ENCODE data around the gene TMEM120B.

Gene TMEM120B

DNA sequence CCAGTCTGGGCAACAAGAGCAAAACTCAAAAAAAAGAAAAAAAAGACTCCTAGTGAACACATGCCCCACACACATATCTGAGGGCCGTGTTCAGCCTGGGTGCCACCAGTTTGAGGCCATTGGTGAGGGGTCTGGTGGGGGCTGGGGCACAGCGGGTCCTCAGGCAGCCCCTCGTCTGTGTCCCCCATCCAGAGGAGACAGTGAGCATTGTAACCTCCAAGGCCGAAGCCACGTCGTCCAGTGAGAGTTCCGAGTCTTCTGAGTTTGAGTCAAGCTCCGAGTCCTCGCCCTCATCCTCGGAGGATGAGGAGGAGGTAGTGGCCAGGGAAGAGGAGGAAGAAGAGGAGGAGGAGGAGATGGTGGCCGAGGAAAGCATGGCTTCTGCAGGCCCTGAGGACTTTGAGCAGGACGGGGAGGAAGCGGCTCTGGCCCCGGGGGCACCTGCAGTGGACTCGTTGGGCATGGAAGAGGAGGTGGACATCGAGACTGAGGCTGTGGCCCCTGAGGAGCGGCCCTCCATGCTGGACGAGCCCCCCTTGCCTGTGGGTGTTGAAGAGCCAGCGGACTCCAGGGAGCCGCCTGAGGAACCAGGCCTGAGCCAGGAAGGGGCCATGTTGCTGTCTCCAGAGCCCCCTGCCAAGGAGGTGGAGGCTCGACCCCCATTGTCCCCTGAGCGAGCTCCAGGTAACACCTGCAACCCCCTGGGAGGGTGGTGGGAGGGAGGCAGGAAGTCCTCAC lies 106.8 kb downstream of the TMEM120B start:
- no peak for DNase-seq (ENCODE audit: low read depth)

DNA sequence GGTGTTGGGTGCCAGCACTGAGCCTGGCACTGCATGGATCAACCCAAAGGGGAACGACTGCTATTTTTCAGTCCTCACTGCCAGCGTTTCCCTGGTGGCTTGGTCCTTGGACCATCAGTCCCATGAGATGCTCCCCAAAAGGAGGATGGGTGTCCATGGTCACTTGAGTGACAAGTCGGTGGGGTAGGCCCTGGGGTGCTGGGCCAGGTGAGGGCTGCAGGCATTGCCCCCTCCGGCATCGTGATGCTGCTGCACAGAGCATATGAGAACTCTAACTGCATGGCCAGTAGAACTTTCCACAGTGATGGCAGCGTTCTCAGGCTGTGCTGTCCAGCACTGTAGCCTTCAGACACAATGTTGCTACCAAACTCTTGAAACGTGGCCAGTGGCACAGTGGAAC lies 107.5 kb downstream of the TMEM120B start:
- no peak for DNase-seq (ENCODE audit: low read depth)

DNA sequence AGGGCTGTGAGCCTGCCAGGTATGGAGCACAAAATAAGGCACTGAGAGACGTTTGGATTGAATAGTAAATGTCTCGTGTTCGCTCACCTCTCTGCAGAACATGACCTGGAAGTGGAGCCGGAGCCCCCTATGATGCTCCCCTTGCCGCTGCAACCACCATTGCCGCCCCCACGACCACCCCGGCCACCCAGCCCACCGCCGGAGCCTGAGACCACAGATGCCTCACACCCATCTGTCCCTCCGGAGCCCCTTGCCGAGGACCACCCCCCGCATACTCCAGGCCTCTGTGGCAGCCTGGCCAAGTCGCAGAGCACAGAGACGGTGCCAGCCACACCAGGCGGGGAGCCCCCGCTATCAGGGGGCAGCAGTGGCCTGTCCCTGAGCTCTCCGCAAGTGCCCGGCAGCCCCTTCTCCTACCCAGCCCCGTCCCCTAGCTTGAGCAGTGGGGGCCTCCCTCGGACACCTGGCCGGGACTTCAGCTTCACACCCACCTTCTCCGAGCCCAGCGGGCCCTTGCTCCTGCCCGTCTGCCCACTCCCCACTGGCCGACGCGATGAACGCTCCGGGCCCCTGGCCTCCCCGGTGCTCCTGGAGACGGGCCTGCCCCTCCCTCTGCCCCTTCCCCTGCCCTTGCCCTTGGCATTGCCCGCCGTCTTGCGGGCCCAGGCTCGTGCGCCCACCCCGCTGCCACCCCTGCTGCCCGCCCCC lies 110.0 kb downstream of the TMEM120B start:
- no peak for DNase-seq (ENCODE audit: low read depth)

GRCh38 chr12:121823101-121823726 lies 110.7 kb downstream of the TMEM120B start:
- DNase-seq (ENCODE audit: low read depth): no peak

DNA sequence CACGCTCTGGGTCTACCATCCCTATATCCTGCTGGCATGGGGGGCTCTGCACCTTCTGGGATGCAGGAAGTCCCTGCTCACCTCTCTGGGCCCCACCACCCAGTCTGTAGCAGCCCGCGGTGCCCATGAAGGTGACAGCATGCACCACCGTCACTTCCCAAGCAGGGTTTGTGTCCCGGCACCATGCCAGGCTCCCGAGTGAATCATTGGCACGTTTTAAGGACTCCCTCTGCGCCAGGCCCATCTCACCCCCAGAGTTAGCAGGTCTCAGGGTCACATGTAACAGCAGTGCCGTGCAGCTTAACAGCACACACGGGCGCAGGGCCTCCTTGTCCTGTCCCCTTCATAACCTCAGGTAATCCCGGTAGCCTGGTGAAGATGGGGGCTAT lies 111.2 kb downstream of the TMEM120B start:
- no peak for DNase-seq (ENCODE audit: low read depth)

GRCh38 chr12:121825041-121825523 lies 112.5 kb downstream of the TMEM120B start:
- DNase-seq (ENCODE audit: low read depth): no peak

DNA sequence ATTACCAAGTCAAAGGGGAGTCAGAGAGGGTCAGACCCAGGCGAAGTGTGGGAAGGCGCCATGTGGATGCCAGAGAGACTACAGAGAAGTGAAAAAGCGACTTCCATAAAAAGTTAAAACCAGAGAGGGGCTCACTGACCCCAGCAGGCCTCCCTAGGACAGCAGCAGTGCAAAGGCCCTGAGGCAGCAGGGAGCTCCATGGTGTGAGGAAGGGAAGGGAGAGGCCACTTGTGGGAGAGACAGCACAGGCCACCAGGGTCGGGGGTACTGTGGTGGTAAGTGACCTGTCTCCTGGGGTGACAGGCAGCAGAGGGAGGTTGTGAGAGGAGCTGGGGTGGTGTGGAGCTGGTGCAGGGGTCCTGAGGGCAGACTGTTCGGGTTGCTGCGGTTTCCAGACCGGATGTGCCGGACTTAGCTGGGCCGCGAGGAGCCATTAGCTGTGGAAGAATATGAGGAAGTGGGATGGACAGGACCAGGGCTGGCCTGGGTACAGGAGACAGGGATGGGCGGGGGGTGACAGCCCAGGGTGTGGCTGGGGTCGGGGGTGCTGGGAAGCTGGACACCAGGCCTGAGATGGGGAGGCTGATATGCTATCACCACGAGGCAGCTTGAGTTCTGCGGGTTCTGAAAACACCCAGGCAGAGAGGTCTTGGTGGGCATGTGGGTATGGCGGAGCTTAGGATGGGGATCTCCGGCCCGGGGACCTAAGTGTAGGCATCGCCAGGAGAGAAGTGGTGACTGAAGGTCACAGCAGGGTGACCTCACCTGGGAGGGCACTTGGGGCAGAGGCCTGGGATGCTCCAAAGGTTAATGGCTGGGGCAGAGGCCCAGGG lies 114.0 kb downstream of the TMEM120B start:
- DNase-seq (ENCODE audit: low read depth): no peak

- DNase-seq (ENCODE audit: low read depth): no peak
These were observed 115.0 kb downstream of the TMEM120B start for GRCh38 chr12:121827351-121828099.

- DNase-seq (ENCODE audit: low read depth): no peak
These were observed 115.8 kb downstream of the TMEM120B start for GRCh38 chr12:121828306-121828705.

- no peak for DNase-seq (ENCODE audit: low read depth)
These were observed 116.3 kb downstream of the TMEM120B start for GRCh38 chr12:121828826-121829225.

DNA sequence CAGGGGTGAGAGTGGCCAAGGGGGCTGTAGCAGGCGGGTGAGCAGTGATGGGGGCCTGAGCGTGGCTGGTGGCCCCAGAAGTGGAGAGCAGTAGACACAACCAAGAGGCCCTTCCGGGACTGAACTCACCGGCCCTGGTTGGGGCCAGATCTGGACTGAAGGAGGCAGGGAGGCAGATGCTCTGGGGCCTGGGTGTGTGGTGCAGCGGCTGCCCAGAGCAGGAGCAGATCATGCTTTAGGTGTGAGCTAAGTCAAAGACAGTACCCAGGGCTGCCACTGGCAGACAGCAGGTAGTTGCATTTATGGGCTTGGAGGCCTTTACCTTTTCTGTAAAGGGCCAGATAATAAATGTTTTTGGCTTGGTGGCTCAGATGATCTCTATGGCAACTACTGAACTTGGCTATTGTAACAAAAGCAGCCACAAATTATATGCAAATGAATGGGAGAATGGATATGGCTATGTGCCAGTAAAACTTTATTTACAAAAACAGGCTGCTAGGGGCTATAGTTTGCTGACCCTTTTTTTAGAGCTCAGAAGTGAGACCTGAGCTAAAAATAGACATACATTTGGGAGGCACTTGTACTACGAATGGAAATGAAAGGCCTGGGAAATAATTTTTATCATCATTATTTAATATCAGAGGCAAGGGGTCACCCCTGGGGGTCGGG lies 116.8 kb downstream of the TMEM120B start:
- DNase-seq (ENCODE audit: low read depth): no peak

GRCh38 chr12:121830134-121830533 lies 117.6 kb downstream of the TMEM120B start:
- DNase-seq (ENCODE audit: low read depth): no peak

DNA sequence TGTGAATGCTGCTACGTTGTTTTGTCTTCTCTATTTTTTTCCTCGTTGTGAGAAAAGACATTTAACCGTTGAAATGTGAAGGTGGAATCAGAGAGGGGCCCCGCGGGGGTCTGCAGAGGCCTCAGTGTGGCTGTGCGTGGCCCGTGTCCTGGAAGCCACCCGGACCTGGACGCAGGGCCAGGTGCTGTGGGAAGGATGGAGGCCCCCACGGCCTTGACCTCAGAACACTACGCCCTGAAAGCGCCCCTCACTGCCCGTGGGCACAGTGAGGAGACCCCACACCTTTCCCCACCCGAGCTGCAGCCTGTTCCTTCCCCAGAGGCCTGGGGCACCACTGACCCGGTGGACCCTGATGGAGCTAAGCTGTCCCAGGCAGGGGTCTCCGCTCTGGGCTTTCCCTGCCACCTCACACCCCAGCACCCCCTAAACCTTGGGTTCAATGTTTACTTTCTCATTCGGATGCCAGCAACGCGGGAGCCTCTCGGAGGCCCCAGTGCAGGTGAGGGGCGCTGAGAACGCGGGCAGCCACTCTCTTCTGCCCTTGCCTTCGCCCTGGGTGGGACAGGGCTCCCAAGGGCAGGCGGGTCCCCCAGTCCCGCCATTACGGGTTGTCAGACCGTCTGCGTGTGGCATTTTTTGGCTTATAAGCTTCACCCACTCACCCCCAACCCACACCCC lies 118.2 kb downstream of the TMEM120B start:
- no peak for DNase-seq (ENCODE audit: low read depth)

All from HS-5 (cell line).